Transverse colon (tissue), 3 donors: ENCODE data around the gene NUB1.

Experiments
- POLR2A ChIP-seq: fragments of 450-650 bp; IDR thresholded peaks from one replicate; pipeline ENCODE4 v1.6.1; 2016; ENCODE audit warnings: antibody characterized with exemption, mild to moderate bottlenecking, moderate library complexity
- TF ChIP-seq, protein P1 (sequence below), 5 experiments: fragments of 200-600 bp in 3 of 5; fragments of 450-650 bp in 2 of 5; sonication (generic) in 3 of 5; IDR thresholded peaks; 1 replicate in 2 of 5; 2 replicates in 3 of 5; pipeline ENCODE4 v1.5.1; 2016 to 2017; ENCODE audit warnings: antibody characterized with exemption in 5 of 5, inconsistent platforms in 3 of 5, mild to moderate bottlenecking in 2 of 5, moderate library complexity in 1 of 5

DNA sequence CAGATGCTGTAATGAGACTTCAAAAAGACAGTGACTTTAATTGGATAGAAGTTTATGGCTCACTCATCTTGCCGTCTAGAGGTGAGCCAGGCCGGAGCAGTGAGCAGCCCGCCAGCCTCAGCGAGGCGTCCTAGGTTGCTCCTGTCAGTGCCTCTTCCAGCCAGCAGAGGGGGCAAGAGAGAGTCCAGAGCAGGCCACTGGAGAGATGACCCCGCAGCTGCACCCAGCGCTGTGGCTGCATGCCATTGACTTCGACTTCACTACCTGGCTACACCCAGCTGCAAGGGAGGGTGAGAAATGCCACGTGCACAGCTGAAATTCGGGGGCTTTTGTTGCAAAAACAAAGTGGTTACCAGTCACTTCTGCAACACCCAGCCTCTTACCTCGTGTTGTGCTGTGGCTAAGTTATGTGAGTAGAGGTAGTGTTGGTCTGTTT, 26.5 kb downstream of the NUB1 start:
- no peak for TF ChIP-seq POLR2A
- TF ChIP-seq, protein P1, sequence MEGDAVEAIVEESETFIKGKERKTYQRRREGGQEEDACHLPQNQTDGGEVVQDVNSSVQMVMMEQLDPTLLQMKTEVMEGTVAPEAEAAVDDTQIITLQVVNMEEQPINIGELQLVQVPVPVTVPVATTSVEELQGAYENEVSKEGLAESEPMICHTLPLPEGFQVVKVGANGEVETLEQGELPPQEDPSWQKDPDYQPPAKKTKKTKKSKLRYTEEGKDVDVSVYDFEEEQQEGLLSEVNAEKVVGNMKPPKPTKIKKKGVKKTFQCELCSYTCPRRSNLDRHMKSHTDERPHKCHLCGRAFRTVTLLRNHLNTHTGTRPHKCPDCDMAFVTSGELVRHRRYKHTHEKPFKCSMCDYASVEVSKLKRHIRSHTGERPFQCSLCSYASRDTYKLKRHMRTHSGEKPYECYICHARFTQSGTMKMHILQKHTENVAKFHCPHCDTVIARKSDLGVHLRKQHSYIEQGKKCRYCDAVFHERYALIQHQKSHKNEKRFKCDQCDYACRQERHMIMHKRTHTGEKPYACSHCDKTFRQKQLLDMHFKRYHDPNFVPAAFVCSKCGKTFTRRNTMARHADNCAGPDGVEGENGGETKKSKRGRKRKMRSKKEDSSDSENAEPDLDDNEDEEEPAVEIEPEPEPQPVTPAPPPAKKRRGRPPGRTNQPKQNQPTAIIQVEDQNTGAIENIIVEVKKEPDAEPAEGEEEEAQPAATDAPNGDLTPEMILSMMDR (IDR thresholded peaks at IDR 0.05), result peak; percentile 91 to 96 (median 95)
